Panc1 (cell line): ENCODE data around the gene C17orf50.

ENCODE experiments used
- CTCF ChIP-seq: fragments of 450-650 bp; IDR thresholded peaks from 2 replicates; pipeline ENCODE4 v1.5.1; 2017; ENCODE audit warnings: mild to moderate bottlenecking
- POLR2AphosphoS5 ChIP-seq: IDR thresholded peaks from 2 replicates; pipeline ENCODE4 v1.6.1; 2012; ENCODE audit warnings: mild to moderate bottlenecking, low read depth, low read length, moderate library complexity
- REST ChIP-seq, 2 experiments: IDR thresholded peaks; 2 replicates each; pipeline ENCODE4 v1.6.1; 2011 to 2012; ENCODE audit warnings: low read depth in 2 of 2, control low read depth in 1 of 2, low read length in 1 of 2, mild to moderate bottlenecking in 1 of 2, moderate library complexity in 1 of 2; ENCODE audit not compliant: insufficient read depth in 1 of 2
- TCF7L2 ChIP-seq: IDR thresholded peaks from 2 replicates; pipeline ENCODE4 v1.6.1; 2011; ENCODE audit warnings: mild to moderate bottlenecking, low read depth, low read length, inconsistent platforms

GRCh38 chr17:35795871-35796265, 35.2 kb downstream of the C17orf50 start:
- TF ChIP-seq POLR2AphosphoS5 (no peak), CTCF (no peak), TCF7L2 (no peak), REST (IDR thresholded peaks at IDR 0.05; ENCODE audit: insufficient read depth in 1 of 2, low read depth in 2 of 2, low read length in 1 of 2) (no peak)
